Peyer's patch (tissue), 4 donors: ENCODE results near the gene LCLAT1. TPM values are rescaled to one million over a fixed set of nuclear protein-coding genes. Genes with fewer than 3 reads are reported as not detected.
A peak's percentile ranks its signal among the peaks of the same experiment; 100 is the strongest.

ENCODE experiments used
- DNase-seq, 3 donors: peaks; one replicate each; pipeline ENCODE4 v3.0.0-alpha.2; 2017 to 2019
- H3K27ac ChIP-seq, 4 donors: fragments of 200-600 bp; sonication (generic); one replicate each; pipeline ENCODE4 v1.5.1; 2016 to 2019
- H3K27me3 ChIP-seq, 2 donors: fragments of 200-600 bp; sonication (generic); one replicate each; pipeline ENCODE4 v1.5.1; 2019
- H3K36me3 ChIP-seq, 3 donors: fragments of 200-600 bp; sonication (generic); one replicate each; pipeline ENCODE4 v1.5.1; 2016 to 2019
- H3K4me1 ChIP-seq, 4 donors: fragments of 200-600 bp; sonication (generic); one replicate each; pipeline ENCODE4 v1.5.1; 2016 to 2019
- H3K4me3 ChIP-seq, 4 donors: fragments of 200-600 bp; sonication (generic); 1 replicate in 3 of 4; 2 replicates in 1 of 4; pipeline ENCODE4 v1.5.1; 2016 to 2019; ENCODE audit warnings: mild to moderate bottlenecking in 1 of 4
- H3K9me3 ChIP-seq, 4 donors: fragments of 200-600 bp; sonication (generic); one replicate each; pipeline ENCODE4 v1.5.1; 2016 to 2019; ENCODE audit warnings: mild to moderate bottlenecking in 1 of 4
- CTCF ChIP-seq, 6 experiments: fragments of 450-650 bp in 4 of 6; fragments of 200-600 bp in 2 of 6; sonication (generic) in 1 of 6; IDR thresholded peaks; one replicate each; pipeline ENCODE4 v1.5.1; 2017 to 2019; ENCODE audit warnings: antibody characterized with exemption in 6 of 6, mild to moderate bottlenecking in 3 of 6, moderate library complexity in 1 of 6
- POLR2A ChIP-seq, 2 donors: fragments of 450-650 bp; IDR thresholded peaks; one replicate each; pipeline ENCODE4 v1.5.1; 2017; ENCODE audit warnings: antibody characterized with exemption in 2 of 2, mild to moderate bottlenecking in 2 of 2, moderate library complexity in 2 of 2
- total RNA-seq, 4 donors: library from RNA; depleted of rRNA; stranded (reverse); fragments of >200 nt; gene quantifications; one replicate each; pipeline ENCODE4 v1.1.0, GENCODE V29; 2016

LCLAT1 gene
- total RNA-seq, 4 donors from 2014 or later: 10.7 to 60.8 (median 24.9) TPM

GRCh38 chr2:30410217-30410616 is 36.8 kb upstream of the LCLAT1 start:
- Histone ChIP-seq H3K27ac (peak overlapping the region in 1 of 4 donors; percentile 79), H3K9me3 (no peaks in the 10 kb centered on the region), H3K4me1 (no peaks in the 10 kb centered on the region), H3K4me3 (no peak overlapping the region), H3K36me3 (no peaks in the 10 kb centered on the region), H3K27me3 (no peaks in the 10 kb centered on the region)
- TF ChIP-seq CTCF (IDR thresholded peaks at IDR 0.05): no peak
- no peak for TF ChIP-seq POLR2A (IDR thresholded peaks at IDR 0.05)
- no peak for DNase-seq

GRCh38 chr2:30412047-30412683 is 34.9 kb upstream of the LCLAT1 start:
- DNase-seq: peak in 1 of 3 donors; percentile 52
- TF ChIP-seq CTCF (IDR thresholded peaks at IDR 0.05): no peak
- TF ChIP-seq POLR2A (IDR thresholded peaks at IDR 0.05): no peak
- Histone ChIP-seq H3K4me1 (no peaks in the 10 kb centered on the region), H3K27ac (peak overlapping the region in 3 of 4 donors; percentile 20 to 79 (median 69)), H3K9me3 (no peaks in the 10 kb centered on the region), H3K36me3 (no peaks in the 10 kb centered on the region), H3K4me3 (no peak overlapping the region), H3K27me3 (no peaks in the 10 kb centered on the region)

GRCh38 chr2:30412684-30413570 is 34.1 kb upstream of the LCLAT1 start:
- no peaks in the 10 kb centered on the region for H3K9me3 ChIP-seq
- peak overlapping the region in 3 of 4 donors; percentile 20 to 79 (median 69) for H3K27ac ChIP-seq
- H3K27me3 ChIP-seq: no peaks in the 10 kb centered on the region
- no peak for DNase-seq
- TF ChIP-seq CTCF (IDR thresholded peaks at IDR 0.05): no peak
- TF ChIP-seq POLR2A (IDR thresholded peaks at IDR 0.05): no peak
- no peaks in the 10 kb centered on the region for H3K4me1 ChIP-seq
- H3K4me3 ChIP-seq: no peak overlapping the region
- no peaks in the 10 kb centered on the region for H3K36me3 ChIP-seq

GRCh38 chr2:30414961-30415360 is 32.1 kb upstream of the LCLAT1 start:
- Histone ChIP-seq H3K4me1 (no peaks in the 10 kb centered on the region), H3K27me3 (no peaks in the 10 kb centered on the region), H3K9me3 (no peaks in the 10 kb centered on the region), H3K36me3 (no peaks in the 10 kb centered on the region), H3K27ac (no peak overlapping the region), H3K4me3 (no peak overlapping the region)
- TF ChIP-seq CTCF (IDR thresholded peaks at IDR 0.05) (no peak), POLR2A (IDR thresholded peaks at IDR 0.05) (no peak)
- DNase-seq: no peak

- TF ChIP-seq CTCF (IDR thresholded peaks at IDR 0.05) (no peak), POLR2A (IDR thresholded peaks at IDR 0.05) (no peak)
- H3K36me3 ChIP-seq: no peaks in the 10 kb centered on the region
- peak in 1 of 3 donors; percentile 58 for DNase-seq
Observed at GRCh38 chr2:30417253-30417652, 29.8 kb upstream of the LCLAT1 start.

More at GRCh38 chr2:30417253-30417652, 29.8 kb upstream of the LCLAT1 start:
- no peaks in the 10 kb centered on the region for H3K27me3 ChIP-seq
- H3K4me1 ChIP-seq: no peaks in the 10 kb centered on the region
- H3K27ac ChIP-seq: peak overlapping the region in 1 of 4 donors; percentile 47
- no peak overlapping the region for H3K4me3 ChIP-seq
- no peaks in the 10 kb centered on the region for H3K9me3 ChIP-seq
